HS-5 (cell line): ENCODE measurements around the gene FEN1.

Experiments used
- DNase-seq: peaks from one replicate; pipeline ENCODE4 v3.0.0-alpha.2; 2012; ENCODE audit warnings: low read depth

FEN1 gene

DNA sequence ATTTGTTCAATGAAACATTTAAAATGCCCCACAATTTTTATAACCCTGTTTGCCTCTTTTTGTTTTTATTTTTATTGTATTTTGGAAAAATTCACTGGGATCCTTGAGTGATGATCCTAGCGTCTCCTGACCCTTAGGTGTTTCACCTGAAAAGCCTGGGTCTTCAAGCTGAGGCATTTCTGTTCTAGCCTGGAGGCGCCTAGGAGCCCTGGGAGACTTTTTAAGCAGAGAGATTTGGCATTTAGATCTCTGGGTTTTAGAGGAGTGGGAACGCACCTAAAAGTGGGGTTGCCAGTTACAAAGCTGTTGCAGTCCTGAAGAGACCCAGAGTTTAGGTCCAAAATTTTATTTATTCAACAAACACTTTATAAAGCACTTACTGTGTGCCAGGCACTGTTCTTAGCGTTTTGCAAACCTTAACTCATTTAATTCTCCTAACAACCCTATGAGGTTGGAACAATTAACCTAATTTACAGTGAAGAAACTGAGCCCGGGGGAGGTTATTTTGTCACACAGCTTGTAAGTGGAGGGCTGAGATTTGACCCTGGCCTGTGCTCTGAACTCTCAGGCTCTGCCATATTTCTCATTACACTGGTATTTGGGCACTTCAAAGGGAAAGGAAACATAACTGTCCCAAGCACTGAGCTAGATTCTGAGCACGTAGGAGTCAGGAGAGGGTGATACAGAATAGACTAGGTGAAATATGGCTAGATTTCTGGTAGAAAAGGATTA, 24.9 kb downstream of the FEN1 start:
- DNase-seq, result no peak

DNA sequence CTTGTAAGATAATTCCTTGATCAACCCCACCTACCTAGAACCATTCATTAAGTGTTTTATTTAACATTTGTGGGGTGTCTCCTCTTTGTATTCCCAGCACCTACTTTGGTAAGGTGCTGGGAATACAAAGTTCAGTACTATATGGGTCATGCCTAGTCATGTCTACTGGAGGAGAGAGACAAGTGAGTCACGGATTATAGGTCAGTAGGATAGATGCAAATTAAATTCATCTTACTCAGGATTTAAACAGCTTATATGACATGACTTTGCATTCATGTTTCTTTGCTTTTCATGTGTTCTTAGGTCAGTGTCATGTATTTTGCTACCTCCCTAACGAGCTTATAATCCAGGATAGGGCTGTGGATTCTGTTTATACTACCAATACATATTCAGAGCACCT, 27.5 kb downstream of the FEN1 start:
- DNase-seq, result no peak

DNA sequence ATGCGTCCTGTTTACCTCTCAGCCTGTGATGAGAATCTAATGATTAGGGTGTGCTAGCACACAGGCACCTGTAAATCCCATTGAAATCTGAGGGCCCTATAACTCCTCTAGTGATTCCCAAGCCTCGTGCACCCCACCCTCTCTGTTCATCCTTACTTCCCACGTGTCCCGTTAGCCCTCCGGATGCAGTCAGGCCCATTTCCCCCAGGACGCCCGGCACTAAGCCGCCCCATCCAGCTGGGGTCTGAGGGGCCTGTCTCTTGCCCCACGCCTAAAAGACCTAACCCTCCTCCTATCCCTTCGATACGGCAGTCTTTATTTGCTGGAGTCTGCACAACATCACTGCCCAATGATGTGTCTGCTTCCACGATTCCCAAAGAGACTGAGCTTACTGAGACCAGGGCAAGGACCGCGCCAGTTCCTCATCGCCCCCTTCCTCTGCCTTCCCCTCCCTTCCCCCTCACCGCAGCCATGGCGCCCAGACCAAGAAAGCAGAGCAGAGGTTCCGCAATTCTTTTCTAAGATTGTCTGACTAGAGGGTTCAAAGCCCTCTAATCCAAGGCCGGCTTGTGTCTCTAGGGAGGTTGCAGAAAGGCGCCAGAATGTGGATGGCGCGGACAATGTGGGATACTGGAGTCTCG, 34.3 kb downstream of the FEN1 start:
- no peak for DNase-seq

DNA sequence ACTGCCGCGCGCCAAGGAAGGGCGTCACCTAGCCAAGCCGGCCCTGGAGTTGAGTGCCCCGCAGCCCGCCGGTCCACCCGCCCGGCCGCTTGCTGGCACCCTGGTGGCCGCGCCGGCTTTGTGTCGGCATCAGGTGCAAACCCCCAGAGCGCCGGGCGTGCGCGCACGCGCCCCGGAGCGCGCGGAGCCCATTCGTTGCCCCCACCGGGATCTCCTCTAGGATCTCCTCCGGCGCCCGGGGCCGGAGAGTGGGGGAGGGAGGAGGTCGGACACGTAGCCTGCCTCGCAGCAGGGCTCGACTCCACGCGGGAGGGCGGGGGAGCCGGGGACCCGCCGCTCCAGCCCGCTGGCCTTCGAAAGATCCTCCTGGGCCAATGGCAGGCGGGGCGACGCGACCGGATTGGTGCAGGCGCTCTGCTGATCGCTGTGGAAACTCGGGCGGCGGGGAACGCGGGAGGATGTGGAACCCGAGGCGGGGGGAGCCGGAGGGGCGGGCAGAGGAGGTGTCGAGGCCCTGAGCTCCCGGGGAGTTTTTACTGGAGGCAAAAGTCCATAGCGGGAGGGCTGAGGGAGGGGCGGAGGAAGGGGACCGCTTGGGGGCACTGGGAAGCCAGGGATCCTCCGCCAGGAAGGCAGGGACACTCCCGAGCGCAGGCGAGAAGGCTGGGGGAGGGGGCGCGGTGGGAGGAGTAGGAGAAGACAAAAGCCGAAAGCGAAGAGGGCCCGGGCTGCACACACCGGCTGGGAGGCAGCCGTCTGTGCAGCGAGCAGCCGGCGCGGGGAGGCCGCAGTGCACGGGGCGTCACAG, 35.1 kb downstream of the FEN1 start, which contains the start of gene FADS2:
Gene FADS2, plus strand, starts transcription at position 730 of the 808 bp plus-strand sequence. CDS start 91 bp downstream, outside the sequence.
- no peak for DNase-seq

DNA sequence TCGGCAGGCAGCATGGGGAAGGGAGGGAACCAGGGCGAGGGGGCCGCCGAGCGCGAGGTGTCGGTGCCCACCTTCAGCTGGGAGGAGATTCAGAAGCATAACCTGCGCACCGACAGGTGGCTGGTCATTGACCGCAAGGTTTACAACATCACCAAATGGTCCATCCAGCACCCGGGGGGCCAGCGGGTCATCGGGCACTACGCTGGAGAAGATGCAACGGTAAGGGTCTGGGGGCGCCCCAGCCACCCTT, 35.6 kb downstream of the FEN1 start:
- no peak for DNase-seq

DNA sequence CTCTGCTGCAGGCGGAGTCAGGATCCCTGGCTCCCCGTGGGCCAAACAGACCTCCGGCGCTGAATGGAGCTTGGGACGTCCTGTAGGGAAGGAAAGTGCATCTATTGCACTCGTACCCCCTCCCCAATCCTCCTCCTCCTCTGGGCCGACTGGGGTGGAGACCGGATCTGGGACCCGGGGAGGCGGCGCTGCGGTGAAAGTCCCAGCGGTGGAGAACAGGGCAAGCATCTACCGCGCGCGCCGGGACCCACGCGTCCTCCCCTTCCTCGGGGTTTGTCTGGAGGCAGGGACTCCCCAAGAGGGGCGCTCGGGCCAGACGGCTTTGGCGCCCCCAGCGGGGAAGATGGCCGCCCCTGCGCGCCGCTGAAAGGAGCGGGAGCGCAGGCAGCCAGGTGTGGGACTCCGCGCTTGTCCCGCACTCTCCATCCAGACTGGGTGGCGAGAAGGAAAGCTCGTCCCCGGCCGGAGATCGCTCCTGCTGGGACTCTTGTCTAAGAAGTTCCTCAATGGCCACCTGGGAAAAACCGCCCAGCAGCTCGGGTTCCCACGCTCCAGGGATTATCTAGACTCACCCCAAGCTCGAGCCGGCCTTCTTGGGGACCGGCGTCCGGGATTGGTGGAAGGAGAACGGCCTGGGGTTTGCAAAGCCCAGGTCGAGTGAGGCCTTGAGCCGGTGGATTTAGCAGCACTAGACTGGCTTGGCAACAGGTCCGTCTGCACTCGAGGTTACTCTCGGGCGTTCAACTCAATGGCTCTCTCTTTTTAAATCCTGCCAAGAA, 36.1 kb downstream of the FEN1 start:
- DNase-seq, result no peak

DNA sequence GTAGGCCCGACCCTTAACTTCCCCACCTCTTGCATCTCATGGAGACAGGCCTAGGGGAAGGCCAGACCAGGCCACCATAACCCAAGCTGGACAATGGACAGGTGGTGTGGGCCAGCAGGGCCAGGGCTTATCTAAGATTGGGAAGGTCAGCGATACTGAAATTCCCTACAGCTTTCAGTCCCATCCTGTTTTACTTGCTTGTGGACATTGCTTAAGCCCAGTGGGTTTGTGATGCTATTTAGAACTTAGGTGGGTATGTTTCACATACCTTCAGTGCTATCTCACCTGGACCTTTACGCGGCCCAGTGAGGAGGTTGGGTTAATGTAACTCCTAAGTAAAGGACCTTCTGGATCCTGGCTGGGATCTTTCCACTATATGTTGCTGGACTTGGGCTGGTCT, 37.1 kb downstream of the FEN1 start:
- DNase-seq, result no peak

DNA sequence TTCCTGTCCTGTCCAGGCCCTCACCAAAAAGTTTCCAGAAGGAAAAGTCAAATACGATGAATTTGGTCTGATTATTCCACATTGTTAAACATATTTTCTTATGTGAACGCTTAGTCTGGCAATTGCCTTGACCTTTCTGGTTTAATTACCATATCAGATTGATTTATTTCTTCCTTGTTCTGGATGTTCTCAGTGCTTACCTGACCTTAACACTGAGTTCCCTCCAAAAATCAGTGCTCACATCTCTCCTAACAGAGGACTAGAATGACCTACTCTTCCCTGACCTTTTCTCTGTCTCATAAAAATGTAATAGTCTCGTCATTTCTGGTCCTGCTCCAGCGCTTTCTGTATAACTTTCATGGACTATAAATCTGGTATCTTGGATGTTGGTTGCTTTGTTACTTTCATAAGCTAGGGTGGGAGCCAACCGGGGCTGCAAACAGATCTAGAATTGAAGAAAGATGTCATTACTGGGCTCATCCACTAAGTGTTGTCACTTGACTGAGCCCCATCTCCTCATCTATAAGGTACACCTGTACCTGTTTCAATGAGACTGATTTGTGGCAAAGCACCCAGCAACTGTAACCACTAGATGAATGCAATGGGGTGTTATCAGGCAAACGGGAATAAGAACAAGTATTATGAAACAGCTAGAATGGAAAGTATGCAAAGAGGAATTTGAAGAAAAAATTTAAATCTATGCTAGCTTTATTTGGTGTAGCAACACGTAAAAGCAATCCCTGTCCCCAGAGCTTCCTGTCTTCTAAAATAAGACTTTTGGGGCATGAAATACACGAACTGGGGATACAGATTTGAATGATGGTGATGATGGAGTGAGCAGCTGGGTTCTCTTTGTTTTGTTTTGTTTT, 37.8 kb downstream of the FEN1 start:
- no peak for DNase-seq

DNA sequence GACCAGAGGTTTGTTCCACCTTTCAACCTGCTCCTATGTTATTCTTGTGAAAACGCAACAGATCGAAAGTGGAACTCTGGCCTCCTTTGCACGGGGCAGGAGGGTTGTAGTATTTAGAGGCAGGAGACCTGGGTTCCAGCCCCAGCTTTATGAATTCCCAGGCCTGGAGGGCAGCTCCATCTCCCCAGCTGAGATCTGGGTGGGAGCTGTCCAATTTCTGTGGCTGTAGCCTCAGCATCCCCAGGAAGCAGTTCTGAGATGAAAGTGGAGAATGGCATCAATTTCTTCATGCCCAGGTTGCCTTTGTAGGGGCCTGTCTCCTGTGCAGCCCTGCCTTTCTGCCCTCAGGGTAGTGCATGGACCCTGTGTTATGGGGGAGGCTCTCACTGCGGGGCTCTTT, 39.5 kb downstream of the FEN1 start:
- DNase-seq, result no peak

DNA sequence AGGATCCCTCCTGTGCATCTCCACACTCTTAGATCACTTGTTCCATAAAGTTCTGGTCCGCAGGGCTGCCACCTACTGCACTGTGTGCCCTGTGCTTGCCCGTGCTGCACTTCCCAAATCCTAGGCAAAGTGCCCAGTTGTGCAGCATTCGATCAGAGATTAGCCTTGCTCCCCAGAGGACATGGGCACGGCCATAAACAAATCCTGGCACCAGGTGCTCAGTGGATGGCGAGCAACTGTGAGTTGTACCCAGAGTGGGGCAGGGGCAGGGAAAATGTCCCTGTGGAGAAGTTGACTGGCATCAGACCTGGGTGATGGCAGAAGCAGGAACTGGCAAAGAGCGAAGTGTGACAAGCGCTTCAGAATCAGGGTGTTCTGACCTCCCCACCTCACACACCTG, 40.0 kb downstream of the FEN1 start:
- DNase-seq, result no peak

DNA sequence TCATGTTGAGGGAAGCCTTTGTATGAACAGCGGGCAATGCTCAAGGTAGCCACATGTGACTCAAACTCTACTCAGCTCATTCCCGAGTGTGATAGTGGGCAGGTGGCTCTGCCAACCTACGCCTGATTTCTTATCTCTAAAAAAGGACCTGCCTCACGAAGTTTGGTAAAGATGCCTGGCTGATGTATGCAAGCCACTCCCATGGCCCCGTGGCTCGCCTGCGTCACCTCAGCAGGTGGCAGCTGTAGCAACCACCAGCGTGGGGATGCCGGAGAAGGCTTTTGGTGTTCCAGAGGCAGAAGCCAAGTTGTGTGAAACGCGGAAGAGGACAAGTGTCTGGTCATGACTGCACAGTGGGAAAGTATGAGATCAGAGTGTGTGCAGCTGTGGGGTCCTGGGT, 40.8 kb downstream of the FEN1 start:
- no peak for DNase-seq

DNA sequence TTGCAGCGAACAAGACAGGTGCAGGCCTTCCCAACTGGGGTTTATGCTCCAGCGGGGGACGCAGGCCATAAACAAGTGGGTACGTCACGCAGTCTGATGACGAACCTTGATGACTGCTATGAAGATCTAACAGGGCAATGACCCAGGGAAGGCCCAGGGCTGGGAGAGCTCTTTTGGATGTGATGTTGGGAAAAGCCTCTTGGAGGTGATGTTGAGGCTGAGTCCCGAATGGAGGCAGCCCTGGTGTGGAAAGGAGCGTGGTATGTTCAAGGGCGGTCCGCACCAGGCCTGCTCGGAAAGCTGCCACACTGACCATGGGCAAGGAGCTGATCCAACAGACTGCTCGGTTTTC, 41.2 kb downstream of the FEN1 start:
- no peak for DNase-seq

DNA sequence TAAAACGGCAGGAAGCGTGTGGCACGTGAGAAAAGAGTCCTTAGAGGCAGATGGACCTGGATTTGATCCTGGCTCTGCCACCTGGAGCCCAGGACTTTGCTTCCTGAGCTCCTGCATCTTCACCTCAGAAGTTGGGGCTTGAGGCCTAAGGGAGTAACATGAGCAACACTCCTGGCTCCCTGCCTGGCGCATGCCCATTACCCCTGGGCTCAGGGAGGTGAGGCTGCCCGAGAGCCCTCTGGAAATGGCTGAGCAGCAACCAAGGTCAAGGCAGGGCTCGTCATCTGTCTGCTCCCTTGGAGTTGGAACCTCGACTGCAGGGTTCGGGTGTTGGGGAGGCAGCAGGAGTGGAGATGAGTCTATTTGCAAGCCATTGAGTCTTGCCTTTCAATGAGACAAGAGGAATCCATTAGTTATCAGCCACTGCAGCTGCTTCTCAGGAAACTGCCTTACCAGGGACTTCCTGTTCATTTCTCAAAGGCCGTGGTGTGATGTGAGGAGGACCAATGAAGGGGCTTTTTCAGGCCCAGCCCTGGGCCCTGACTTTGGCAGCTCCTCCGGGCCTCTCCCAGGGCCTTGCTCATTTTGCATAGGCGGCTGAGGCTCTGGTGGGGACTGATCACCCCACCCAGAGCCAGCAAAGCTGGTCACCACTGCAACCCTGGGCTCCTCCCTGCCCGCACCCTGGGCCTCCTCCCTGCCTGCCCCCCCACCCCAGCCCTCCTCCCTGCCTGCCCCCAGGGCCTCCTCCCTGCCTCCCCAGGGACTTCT, 41.8 kb downstream of the FEN1 start:
- DNase-seq, result no peak

DNA sequence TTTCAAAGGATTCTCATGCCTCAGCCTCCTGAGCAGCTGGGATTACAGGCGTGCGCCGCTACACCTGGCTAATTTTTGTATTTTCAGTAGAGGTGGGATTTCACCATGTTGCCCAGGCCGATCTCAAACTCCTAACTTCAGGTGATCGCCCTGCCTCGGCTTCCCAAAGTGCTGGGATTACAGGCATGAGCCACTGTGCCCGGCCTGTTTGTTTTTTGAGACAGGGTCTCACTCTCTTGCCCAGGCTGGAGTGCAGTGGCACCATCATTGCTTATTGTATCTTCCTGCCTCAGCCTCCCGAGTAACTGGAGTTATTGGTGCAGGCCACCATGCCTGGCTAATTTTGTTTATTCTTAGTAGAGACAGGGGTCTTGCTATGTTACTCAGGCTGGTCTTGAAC, 43.5 kb downstream of the FEN1 start:
- no peak for DNase-seq

DNA sequence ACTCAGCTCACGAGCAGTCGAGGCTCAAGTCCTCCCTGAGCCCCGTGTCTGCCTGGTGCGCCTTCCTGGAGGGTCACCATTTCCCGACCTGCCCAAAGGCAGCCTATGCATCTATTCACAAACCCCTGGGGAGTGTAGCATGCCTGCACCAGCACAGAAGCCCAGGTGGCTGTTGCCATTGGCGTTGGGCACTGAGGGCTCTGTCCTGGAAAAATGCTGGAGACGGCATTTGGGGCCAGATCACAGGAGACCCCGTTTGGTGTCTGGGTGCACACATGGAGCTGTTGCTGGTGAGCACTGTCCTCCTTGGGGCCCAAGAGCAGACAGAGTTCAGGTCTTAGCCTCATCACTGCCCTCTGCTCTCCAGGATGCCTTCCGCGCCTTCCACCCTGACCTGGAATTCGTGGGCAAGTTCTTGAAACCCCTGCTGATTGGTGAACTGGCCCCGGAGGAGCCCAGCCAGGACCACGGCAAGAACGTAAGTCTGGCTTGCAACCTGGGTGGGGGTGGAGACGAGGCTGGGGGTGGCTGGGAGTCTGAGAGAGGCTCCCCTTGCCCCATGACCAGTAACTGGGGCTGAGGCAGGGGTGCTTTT, 44.8 kb downstream of the FEN1 start:
- no peak for DNase-seq

DNA sequence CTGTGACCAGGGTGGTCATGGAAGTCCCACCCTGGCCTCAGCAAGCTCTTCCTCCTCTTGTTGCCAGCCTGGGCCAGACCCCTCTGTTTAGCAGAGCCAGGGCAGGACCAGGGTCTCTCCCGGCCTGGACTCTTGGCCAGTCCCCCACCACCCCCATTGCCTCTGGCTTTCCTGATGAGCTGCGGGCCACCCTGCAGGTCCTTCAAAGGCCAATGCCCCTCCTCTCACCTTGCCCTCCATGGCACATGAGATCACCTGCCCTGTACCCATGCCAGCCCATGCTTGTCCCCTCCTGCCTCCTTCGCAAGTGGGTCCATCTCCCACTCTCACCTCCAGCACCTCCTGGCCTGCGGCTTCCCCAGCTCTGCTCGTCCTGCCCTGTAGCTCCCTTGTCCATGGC, 45.8 kb downstream of the FEN1 start:
- DNase-seq, result no peak

DNA sequence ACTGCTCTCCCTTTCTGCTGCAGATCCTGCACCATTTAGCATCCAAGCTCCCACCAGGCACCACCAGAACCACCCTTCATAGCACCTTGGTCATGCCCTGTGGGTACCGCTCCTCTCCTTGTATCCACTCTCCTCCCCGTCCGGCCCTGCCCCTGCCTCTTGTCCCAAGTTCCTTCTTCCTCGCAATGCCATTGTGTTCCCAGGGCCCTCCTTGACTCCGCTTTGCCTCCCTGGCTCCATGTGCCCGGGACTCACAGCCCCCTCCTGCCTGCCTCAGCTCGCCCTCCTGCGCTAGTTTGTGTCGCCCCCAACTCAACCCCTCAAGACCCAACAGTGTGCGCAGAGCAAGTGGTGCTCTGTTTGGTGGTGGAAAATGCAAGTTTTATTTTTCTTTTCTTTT, 46.2 kb downstream of the FEN1 start:
- no peak for DNase-seq

DNA sequence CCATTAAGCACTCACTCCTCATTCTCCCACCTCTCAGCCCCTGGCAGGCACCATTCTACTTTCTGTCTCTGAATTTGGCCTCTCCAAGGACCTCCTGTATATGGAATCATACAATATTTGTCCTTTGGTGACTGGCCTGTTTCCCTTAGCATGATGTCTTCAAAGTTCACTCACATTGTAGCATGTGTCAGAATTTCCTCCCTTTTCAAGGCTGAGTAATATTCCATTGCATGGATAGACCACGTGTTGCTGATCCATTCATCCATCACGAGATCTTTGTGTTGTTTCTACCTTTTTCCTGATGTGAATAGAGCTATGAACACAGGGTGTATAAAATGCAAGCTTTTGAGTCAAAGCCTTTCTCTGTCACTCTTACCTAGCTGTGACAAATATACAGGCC, 47.0 kb downstream of the FEN1 start:
- no peak for DNase-seq

DNA sequence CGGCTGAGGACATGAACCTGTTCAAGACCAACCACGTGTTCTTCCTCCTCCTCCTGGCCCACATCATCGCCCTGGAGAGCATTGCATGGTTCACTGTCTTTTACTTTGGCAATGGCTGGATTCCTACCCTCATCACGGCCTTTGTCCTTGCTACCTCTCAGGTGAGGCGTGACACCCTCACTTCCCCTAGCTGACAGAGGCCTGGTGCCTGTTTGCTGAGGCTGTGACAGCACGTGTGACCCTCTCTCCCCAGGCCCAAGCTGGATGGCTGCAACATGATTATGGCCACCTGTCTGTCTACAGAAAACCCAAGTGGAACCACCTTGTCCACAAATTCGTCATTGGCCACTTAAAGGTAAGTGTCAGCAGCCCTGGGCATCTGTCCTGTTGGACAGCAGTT, 47.7 kb downstream of the FEN1 start:
- no peak for DNase-seq
